ENCODE measurements around the gene TTLL7. TPM values are rescaled to one million over a fixed set of nuclear protein-coding genes. Genes with fewer than 3 reads are reported as not detected.

The TTLL7 gene
- total RNA-seq, 6 donors from 2014 or later, result 7.5 to 44.3 (median 21.9) TPM

- 80 to 93% methylated on average over 3 of the region's 3 CpGs for WGBS, 2 donors
- no peaks in the 10 kb centered on the region for H3K36me3 ChIP-seq
- no peaks in the 10 kb centered on the region for H3K4me1 ChIP-seq
- no peaks in the 10 kb centered on the region for H3K27me3 ChIP-seq
- no peaks in the 10 kb centered on the region for H3K9me3 ChIP-seq
- no peak overlapping the region for H3K27ac ChIP-seq
- ATAC-seq (ENCODE audit: low FRiP score in 2 of 2) (no peak), DNase-seq (no peak)
- no peak overlapping the region for H3K4me3 ChIP-seq
- TF ChIP-seq POLR2A (IDR thresholded peaks at IDR 0.05) (no peak), POLR2AphosphoS5 (IDR thresholded peaks at IDR 0.05) (no peak), EP300 (IDR thresholded peaks at IDR 0.05) (no peak), CTCF (IDR thresholded peaks at IDR 0.05) (no peak)
These were observed 14.8 kb upstream of the TTLL7 start for GRCh38 chr1:84013708-84014107.

GRCh38 chr1:84012018-84012417 is 13.1 kb upstream of the TTLL7 start:
- ATAC-seq (ENCODE audit: low FRiP score in 2 of 2) (no peak), DNase-seq (no peak)
- TF ChIP-seq POLR2AphosphoS5 (IDR thresholded peaks at IDR 0.05), result no peak
- no peak for TF ChIP-seq CTCF (IDR thresholded peaks at IDR 0.05)
- TF ChIP-seq EP300 (IDR thresholded peaks at IDR 0.05), result no peak
- TF ChIP-seq POLR2A (IDR thresholded peaks at IDR 0.05), result no peak
- Histone ChIP-seq H3K36me3 (no peaks in the 10 kb centered on the region), H3K9me3 (no peaks in the 10 kb centered on the region), H3K4me3 (no peak overlapping the region), H3K4me1 (no peaks in the 10 kb centered on the region), H3K27ac (no peak overlapping the region), H3K27me3 (no peaks in the 10 kb centered on the region)
- 86 to 90% methylated on average over 3 of the region's 3 CpGs for WGBS, 2 donors

GRCh38 chr1:84010136-84010535 is 11.2 kb upstream of the TTLL7 start:
- Histone ChIP-seq H3K9me3 (no peaks in the 10 kb centered on the region), H3K4me3 (no peak overlapping the region), H3K27me3 (no peaks in the 10 kb centered on the region), H3K4me1 (no peaks in the 10 kb centered on the region), H3K36me3 (no peaks in the 10 kb centered on the region), H3K27ac (no peak overlapping the region)
- ATAC-seq (ENCODE audit: low FRiP score in 2 of 2) (no peak), DNase-seq (no peak)
- WGBS, 2 donors, result 80 to 87% methylated on average over 1 of the region's 1 CpG
- TF ChIP-seq CTCF (IDR thresholded peaks at IDR 0.05), result no peak
- no peak for TF ChIP-seq EP300 (IDR thresholded peaks at IDR 0.05)
- TF ChIP-seq POLR2A (IDR thresholded peaks at IDR 0.05), result no peak
- no peak for TF ChIP-seq POLR2AphosphoS5 (IDR thresholded peaks at IDR 0.05)

GRCh38 chr1:84008631-84009030 is 9.7 kb upstream of the TTLL7 start:
- Histone ChIP-seq H3K27me3 (no peaks in the 10 kb centered on the region), H3K36me3 (no peaks in the 10 kb centered on the region), H3K27ac (no peak overlapping the region), H3K9me3 (no peaks in the 10 kb centered on the region), H3K4me3 (no peak overlapping the region), H3K4me1 (no peaks in the 10 kb centered on the region)
- no peak for TF ChIP-seq POLR2AphosphoS5 (IDR thresholded peaks at IDR 0.05)
- no peak for TF ChIP-seq EP300 (IDR thresholded peaks at IDR 0.05)
- TF ChIP-seq CTCF (IDR thresholded peaks at IDR 0.05), result no peak
- TF ChIP-seq POLR2A (IDR thresholded peaks at IDR 0.05), result no peak
- whole genome bisulfite sequencing, 2 donors, result 88 to 94% methylated on average over 5 of the region's 5 CpGs
- DNase-seq (no peak), ATAC-seq (ENCODE audit: low FRiP score in 2 of 2) (no peak)

GRCh38 chr1:84006591-84006990 is 7.7 kb upstream of the TTLL7 start:
- no peaks in the 10 kb centered on the region for H3K4me1 ChIP-seq
- no peak overlapping the region for H3K27ac ChIP-seq
- no peaks in the 10 kb centered on the region for H3K36me3 ChIP-seq
- no peak for TF ChIP-seq POLR2AphosphoS5 (IDR thresholded peaks at IDR 0.05)
- TF ChIP-seq POLR2A (IDR thresholded peaks at IDR 0.05), result no peak
- no peak for TF ChIP-seq EP300 (IDR thresholded peaks at IDR 0.05)
- TF ChIP-seq CTCF (IDR thresholded peaks at IDR 0.05), result no peak
- DNase-seq, result no peak
- 82 to 90% methylated on average over 6 of the region's 6 CpGs for WGBS, 2 donors
- H3K27me3 ChIP-seq, result no peaks in the 10 kb centered on the region
- no peak overlapping the region for H3K4me3 ChIP-seq
- no peaks in the 10 kb centered on the region for H3K9me3 ChIP-seq
- ATAC-seq (ENCODE audit: low FRiP score in 2 of 2), result no peak
